DMS79 (cell line): ENCODE results near the gene EIF4B.

Experiments used
- DNase-seq: peaks from one replicate; lab custom pipeline; 2025; lab: John Stamatoyannopoulos, UW

The EIF4B gene

GRCh38 chr12:53047221-53048032, 41.2 kb downstream of the EIF4B start:
- no peak for DNase-seq

GRCh38 chr12:53048033-53048779, 42.0 kb downstream of the EIF4B start:
- DNase-seq: no peak

DNA sequence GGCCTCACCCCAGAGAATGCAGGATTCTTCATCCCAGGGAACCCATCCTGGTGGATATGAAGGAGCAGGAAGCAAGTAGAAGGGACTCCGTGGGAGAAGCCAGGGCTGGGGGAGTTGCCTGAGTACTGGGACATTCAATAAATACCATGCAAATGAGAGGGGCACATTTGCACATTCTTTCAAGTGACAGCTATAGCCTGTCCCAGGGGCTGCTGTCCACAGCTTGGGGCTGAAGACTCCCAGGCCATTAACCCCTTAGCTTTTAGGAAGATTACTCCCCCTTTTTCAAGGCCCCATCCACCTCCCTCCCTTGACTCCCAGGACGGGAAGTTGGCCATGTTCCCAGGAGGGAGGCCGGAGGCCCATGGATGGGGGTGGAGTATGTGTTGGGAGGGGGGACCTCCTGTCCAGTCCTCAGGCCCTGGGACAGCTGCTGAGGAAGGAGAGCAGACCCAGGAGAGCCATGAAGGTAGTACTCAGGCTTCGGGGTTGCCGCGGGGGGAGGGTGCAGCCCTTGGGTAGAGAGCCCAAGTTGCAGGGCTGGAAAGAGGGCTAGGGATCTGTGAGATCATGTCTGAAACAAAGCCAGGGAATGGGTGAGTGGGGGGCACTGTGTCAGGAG, 42.6 kb downstream of the EIF4B start:
- no peak for DNase-seq

DNA sequence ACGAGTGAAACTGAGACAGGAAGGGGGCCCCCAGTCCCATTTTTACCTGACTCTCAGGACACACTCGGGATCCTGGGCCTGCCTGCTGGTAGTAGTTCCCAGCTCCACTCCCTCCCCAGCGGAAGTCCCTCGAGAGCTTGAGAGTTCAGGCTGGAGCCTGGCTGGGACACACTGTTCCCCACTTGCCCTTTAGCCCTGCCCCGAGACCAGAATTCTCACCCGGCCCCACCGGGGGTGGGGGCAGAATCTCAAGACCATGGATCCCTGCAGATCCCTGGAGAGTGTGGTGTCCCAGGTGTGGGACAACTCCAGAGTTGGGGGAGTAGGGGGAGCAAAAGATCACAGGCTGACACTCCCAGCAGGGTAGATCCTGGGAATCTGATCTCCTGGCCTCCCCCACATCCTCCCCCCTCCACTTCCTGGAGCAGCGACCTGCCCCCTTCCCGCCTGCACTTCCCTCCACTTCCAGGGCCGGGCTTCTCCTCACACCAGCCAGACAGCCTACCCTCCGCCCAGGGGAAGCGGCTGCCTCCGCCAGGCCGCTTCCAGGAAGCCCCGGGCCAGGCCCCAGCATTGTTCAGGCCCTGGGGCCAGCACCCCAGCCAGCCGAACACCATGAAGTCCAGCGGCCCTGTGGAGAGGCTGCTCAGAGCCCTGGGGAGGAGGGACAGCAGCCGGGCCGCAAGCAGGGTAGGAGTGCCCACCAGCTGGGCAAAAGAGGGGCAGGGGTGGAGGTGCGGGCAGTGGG, 43.5 kb downstream of the EIF4B start, which contains the start of gene TNS2:
Gene TNS2 (plus strand): TSS at position 495 of the 748 bp plus-strand sequence. CDS start 121 bp downstream, at position 616.
- DNase-seq: no peak

DNA sequence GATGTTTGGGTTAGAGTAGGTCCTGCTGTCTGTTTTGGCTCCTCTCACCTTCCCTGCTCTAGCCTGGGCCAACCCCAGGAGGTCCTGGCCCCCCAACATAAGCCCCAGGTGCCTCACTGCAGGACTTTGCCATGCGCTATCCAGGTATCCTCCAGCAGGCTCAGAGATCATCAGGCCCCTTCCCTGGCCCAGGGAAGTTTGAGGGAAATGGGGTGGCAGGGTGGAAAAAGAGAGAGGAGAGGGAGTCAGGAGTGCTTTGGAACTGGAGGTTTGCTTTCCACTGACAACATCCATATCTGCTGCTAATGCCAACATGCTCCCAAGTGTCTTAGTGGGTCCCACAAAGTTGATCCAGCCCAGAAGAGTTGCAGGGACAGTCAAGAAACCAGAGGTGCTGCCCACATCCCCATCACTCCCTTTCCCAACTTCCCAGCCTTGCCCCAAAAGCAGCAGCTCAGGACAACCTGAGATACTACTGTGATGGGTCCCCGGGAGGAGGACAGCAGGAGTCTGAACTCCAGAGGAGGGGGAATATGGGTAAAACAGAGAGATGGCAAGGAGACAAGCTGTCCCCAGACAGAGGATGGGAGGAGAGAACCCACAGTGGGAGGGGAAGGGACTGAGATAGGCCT, 44.3 kb downstream of the EIF4B start:
- no peak for DNase-seq

DNA sequence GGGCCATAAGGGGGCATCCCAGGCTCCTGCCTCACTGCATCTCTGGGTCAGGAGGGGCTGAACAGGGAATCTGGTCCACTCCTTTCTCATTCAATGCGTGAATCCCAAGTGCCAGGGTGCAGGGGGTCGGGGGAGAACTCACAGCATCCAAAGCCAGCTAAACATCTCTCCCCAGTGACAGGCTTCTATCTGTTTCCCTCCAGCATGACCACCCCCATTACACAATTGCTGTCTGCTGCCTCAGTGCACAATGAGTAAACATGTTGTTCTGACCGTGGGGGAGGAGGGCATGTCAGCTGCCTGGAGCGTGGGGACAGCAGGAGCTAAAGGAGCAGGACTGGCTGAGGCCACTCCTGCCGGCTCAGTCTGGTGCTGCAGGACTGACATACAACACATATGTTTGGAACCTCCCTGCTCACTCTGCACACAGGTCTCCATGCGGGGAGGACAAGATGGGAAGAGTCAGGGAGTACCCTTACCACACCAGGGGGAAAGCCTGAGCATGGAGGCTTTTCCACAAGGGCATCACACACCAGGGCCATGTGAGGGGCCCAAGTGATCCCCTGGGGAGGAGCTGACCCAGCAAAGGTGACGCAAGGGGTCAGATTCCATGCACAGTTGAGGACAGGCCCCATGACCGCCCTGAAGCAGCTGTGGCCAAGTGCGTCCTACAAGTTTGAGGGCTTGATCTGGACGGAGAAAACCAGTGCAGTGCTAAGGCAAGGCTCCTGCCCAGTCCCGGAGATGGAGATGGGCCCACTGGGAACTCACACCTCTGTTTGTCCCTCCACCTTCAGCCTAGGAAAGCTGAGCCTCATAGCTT, 45.0 kb downstream of the EIF4B start:
- DNase-seq: no peak

- no peak for DNase-seq
Observed at GRCh38 chr12:53051881-53052412, 45.7 kb downstream of the EIF4B start.

DNA sequence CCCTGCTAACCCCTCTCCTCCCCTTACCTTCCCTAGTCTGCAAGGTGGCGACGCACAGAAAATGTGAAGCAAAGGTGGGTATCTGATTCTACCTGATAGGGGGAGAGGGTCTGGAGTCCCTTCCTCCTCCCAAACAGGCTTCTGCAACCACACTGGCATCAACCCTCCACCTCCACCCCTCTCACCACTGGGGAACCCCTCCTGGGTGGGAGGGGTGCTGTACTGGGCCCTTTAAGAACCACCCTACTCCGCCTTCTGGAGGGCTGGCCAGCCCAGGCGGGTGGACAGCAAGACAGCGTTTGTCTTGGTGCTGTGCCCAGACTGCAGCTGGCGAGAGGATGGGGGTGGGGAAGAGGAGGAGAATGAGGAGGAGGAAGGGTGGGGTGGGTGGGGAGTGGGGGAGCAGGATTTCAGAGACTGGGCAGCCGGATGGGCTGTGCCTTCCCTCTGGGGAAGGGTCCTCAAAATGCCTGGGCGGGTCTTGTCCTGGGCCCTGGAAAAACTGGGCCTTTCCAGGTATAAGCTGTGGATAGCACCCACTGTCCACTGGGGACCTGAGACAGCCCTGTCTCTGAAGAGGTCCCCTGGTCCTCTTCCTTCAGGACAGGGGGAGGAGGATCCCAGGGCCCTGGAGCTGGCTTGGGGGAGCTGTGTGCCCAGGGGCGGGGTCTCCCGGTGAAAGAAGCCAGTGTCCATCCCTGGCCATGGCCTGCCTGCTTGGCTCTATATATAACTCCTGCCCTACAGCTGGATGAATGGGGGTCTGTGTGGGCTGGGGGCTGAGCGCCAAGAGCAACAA, 46.4 kb downstream of the EIF4B start:
- no peak for DNase-seq

GRCh38 chr12:53053218-53054111, 47.2 kb downstream of the EIF4B start:
- peak; percentile 58 for DNase-seq

DNA sequence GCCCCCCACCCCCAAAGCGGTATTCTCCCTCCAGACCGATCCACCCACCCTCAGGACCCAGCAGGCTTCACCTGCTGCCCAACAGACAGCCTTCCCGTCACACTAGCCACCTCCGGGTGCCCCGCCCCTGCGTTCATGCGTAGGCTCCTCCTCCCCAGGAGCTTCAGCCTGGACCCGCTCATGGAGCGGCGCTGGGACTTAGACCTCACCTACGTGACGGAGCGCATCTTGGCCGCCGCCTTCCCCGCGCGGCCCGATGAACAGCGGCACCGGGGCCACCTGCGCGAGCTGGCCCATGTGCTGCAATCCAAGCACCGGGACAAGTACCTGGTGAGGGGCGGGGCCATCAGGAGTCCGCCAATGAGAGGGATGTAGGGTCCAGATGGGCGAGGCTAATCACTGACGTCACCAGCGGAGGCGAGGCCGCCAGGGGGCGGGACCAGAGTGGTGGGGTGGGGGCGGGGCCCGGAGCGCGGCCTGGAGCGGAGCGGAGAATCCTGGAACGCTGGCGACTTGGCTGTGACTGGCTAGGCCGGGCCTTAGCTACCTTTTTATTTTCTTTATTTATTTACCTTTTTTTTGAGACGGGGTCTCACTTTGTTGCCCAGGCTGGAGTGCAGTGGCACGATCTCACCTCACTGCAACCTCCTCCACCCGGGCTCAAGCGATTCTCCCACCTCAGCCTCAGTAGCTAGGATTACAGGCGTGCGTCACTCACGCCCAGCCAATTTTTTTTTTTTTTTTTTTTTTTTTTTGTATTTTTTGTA, 48.0 kb downstream of the EIF4B start:
- peak; percentile 78 for DNase-seq

GRCh38 chr12:53055471-53056266, 49.4 kb downstream of the EIF4B start:
- no peak for DNase-seq

DNA sequence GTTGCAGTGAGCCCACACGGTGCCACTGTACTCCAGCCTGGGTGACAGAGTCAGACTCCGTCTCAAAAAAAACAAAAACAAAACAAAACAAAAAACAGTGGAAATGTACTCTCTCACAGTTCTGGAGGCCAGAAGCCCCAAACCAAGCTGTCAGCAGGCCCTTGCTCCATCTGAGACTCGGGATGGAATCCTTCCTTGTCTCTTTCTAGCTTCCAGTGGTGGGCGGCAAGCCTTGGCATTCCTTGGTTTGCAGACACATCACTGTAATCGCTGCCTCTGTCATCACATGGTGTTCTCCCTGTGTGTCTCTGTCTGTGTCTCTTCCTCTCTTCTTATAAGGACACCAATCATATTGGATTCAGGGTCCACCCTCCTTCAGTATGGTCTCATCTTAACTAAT, 50.0 kb downstream of the EIF4B start:
- DNase-seq: no peak

DNA sequence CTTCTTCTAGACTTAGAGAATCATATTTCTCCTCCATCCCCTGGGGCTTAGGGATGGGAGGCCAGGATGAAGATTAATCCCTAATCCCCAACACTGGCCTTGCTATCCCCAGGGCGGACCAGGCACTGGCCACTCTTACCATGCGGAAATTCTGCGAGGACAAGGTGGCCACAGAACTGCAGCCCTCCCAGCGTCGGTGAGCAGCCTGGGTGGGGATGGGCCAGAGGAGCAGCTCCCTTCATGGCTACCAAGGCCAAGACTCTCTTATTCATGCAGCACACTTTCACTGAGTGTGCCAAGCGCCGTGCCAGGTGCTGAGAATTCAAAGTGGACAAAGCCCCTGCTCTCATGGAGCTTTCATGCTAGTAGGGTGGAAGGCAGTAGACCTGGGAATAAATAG, 50.6 kb downstream of the EIF4B start:
- DNase-seq: no peak

GRCh38 chr12:53057816-53058500, 51.7 kb downstream of the EIF4B start:
- no peak for DNase-seq

DNA sequence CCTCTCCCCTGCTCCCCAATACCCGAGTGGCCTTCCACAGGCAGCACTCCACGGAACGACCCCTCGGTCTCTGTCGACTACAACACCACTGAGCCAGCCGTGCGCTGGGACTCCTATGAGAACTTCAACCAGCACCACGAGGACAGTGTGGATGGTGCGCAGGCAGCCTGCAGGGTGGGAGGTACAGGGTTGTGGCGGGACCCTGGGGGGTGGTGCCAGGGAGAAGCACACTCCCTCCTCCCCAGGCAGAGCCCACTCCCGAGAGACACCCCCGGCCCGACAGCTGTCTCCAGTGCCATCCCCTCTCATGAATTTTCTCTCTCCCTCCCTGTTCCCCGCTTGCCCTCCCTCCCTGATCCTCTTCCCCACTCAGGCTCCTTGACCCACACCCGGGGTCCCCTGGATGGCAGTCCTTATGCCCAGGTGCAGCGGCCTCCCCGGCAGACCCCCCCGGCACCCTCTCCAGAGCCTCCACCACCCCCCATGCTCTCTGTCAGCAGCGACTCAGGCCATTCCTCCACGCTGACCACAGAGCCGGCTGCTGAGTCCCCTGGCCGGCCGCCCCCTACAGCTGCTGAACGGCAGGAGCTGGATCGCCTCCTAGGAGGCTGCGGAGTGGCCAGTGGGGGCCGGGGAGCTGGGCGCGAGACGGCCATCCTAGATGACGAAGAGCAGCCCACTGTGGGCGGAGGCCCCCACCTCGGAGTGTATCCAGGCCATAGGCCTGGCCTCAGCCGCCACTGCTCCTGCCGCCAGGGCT, 52.6 kb downstream of the EIF4B start:
- no peak for DNase-seq
